ENCODE results near the gene SLC35A3. TPM values are rescaled to one million over a fixed set of nuclear protein-coding genes. Genes with fewer than 3 reads are reported as not detected.
A peak's percentile ranks its signal among the peaks of the same experiment; 100 is the strongest.

Gene SLC35A3
- total and polyA plus RNA-seq, 2 of the 4 experiments (the other 2 are of a cell fraction) = 9.6 to 13.6 TPM

- Histone ChIP-seq H4K91ac (ENCODE audit: insufficient read depth, low read depth, low read length) (no peak overlapping the region), H3K9me1 (ENCODE audit: insufficient read depth, low read length) (no peaks in the 10 kb centered on the region), H2BK20ac (ENCODE audit: low read depth, low read length) (no peak overlapping the region), H2BK5ac (ENCODE audit: low read depth, low read length, poor library complexity, severe bottlenecking) (no peak overlapping the region), H2AFZ (replicated peaks; ENCODE audit: low read length, poor library complexity) (no peak overlapping the region), H3K79me1 (ENCODE audit: low read depth in 1 of 2, low read length in 2 of 2) (no peaks in the 10 kb centered on the region), H3K36me3 (ENCODE audit: control insufficient read depth, insufficient read depth, low read length) (no peaks in the 10 kb centered on the region), H2BK120ac (ENCODE audit: low read depth, low read length) (no peak overlapping the region), H3K27ac (ENCODE audit: insufficient read depth, low read length) (no peak overlapping the region), H3K23ac (ENCODE audit: low read depth, low read length) (no peak overlapping the region), H3K4me1 (ENCODE audit: control insufficient read depth, insufficient read depth, low read length) (no peaks in the 10 kb centered on the region; the same call in 1 of the 2 replicates), H2AK5ac (ENCODE audit: low read depth, low read length) (no peak overlapping the region), H2AK9ac (replicated peaks; ENCODE audit: low read depth, low read length, poor library complexity) (no peak overlapping the region), H3K9ac (ENCODE audit: low read depth, low read length) (no peak overlapping the region), H3K9me3 (ENCODE audit: control insufficient read depth, insufficient read depth, low read length) (no peaks in the 10 kb centered on the region), H4K8ac (ENCODE audit: low read depth in 2 of 2, low read length in 2 of 2) (no peak overlapping the region), H3K56ac (ENCODE audit: extremely low read depth, insufficient read depth, low read length) (no peak overlapping the region), H3K4ac (ENCODE audit: low read depth, low read length) (no peak overlapping the region), H3K14ac (replicated peaks; ENCODE audit: low read depth, low read length) (no peak overlapping the region), H3K4me2 (ENCODE audit: low read depth, low read length) (no peak overlapping the region), H3K18ac (ENCODE audit: low read depth, low read length) (no peak overlapping the region), H4K20me1 (ENCODE audit: insufficient read depth, low read length) (no peaks in the 10 kb centered on the region), H2BK15ac (ENCODE audit: low read depth, low read length) (no peak overlapping the region), H4K5ac (ENCODE audit: low read depth, low read length) (no peak overlapping the region), H3K27me3 (ENCODE audit: control insufficient read depth, insufficient read depth, low read length) (no peaks in the 10 kb centered on the region), H3K4me3 (ENCODE audit: insufficient read depth, low read depth, low read length) (no peak overlapping the region)
- dilution Hi-C loops (cut with HindIII; ENCODE audit: low sequenced_read_pairs, unreplicated experiment) (no loop called here), in situ Hi-C loops (cut with MboI; ENCODE audit: low sequenced_read_pairs) (no loop called here), intact Hi-C loops (cut with micrococcal nuclease) (no loop called here)
- ATAC-seq (ENCODE audit: low read depth) (no peak), DNase-seq (no peak)
- BruUV-seq (replicated peaks) = no TSS peak
- ChIA-PET POLR2A (ENCODE audit: unreplicated experiment) (no interaction called here), CTCF (no interaction called here)
- TF ChIP-seq MAFK (IDR thresholded peaks at IDR 0.05; ENCODE audit: low read depth, low read length) (0 out of 2 replicates have a peak, but pooled peaks have one; percentile 5), RFX5 (IDR thresholded peaks at IDR 0.05; ENCODE audit: low read depth, low read length) (no peak)
- no CpG with 5 or more reads among the region's 1 CpG for WGBS, 2 experiments (ENCODE audit: extremely low coverage in 2 of 2, insufficient read length in 1 of 2)
These were observed 17.3 kb upstream of the SLC35A3 start for GRCh38 chr1:99952522-99952921.
